ENCODE results near the gene LRBA. TPM values are rescaled to one million over a fixed set of nuclear protein-coding genes. Genes with fewer than 3 reads are reported as not detected.

The LRBA gene
- total RNA-seq, 1 donor from 2014 or later: 28.2 TPM

GRCh38 chr4:150418757-150419410, 596.2 kb downstream of the LRBA start:
- Mint-ChIP-seq H3K36me3 (ENCODE audit: low read depth) (no peaks in the 10 kb centered on the region), H3K4me1 (peaks cover 7% of the 10 kb centered on the region), H3K4me3 (no peak overlapping the region), H3K27me3 (ENCODE audit: low read depth) (no peaks in the 10 kb centered on the region), H3K9me3 (no peaks in the 10 kb centered on the region), H3K27ac (ENCODE audit: unreplicated experiment) (no peak overlapping the region)
- no peak for DNase-seq (ENCODE audit: low read depth, low spot score)
- TF ChIP-seq, protein P1, sequence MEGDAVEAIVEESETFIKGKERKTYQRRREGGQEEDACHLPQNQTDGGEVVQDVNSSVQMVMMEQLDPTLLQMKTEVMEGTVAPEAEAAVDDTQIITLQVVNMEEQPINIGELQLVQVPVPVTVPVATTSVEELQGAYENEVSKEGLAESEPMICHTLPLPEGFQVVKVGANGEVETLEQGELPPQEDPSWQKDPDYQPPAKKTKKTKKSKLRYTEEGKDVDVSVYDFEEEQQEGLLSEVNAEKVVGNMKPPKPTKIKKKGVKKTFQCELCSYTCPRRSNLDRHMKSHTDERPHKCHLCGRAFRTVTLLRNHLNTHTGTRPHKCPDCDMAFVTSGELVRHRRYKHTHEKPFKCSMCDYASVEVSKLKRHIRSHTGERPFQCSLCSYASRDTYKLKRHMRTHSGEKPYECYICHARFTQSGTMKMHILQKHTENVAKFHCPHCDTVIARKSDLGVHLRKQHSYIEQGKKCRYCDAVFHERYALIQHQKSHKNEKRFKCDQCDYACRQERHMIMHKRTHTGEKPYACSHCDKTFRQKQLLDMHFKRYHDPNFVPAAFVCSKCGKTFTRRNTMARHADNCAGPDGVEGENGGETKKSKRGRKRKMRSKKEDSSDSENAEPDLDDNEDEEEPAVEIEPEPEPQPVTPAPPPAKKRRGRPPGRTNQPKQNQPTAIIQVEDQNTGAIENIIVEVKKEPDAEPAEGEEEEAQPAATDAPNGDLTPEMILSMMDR (conservative IDR thresholded peaks at IDR 0.05): no peak

- Mint-ChIP-seq H3K4me1 (peaks cover 10% of the 10 kb centered on the region), H3K27ac (ENCODE audit: unreplicated experiment) (no peak overlapping the region), H3K4me3 (no peak overlapping the region), H3K36me3 (ENCODE audit: low read depth) (no peaks in the 10 kb centered on the region), H3K9me3 (no peaks in the 10 kb centered on the region), H3K27me3 (ENCODE audit: low read depth) (no peaks in the 10 kb centered on the region)
- DNase-seq (ENCODE audit: low read depth, low spot score): no peak
- TF ChIP-seq, protein P1 (conservative IDR thresholded peaks at IDR 0.05): no peak
Measured at GRCh38 chr4:150415213-150415612, 599.9 kb downstream of the LRBA start.

DNA sequence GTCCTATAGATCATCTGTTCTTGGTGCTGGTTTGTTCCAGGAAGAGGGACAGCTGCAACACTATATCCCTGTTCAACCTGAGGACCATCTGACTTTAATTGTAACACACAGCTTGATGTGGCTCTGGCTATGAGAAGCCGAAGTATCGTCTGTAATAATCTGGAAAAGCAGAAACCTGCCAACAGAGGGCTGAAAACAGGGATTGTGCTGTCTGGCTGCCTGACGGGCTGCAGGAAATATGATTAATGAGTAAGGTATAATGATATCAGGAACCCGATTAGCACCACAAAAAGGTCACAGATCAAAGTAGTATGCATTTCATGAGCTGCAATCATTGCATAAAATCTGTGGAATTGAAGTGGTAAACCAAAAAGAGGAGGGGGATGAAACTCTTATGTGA, 603.6 kb downstream of the LRBA start:
- H3K36me3 Mint-ChIP-seq (ENCODE audit: low read depth): no peaks in the 10 kb centered on the region
- no peak for DNase-seq (ENCODE audit: low read depth, low spot score)

GRCh38 chr4:150402871-150403272, 612.2 kb downstream of the LRBA start:
- DNase-seq (ENCODE audit: low read depth, low spot score): no peak
- H3K27ac Mint-ChIP-seq (ENCODE audit: unreplicated experiment): no peak overlapping the region
- no peaks in the 10 kb centered on the region for H3K27me3 Mint-ChIP-seq (ENCODE audit: low read depth)
- TF ChIP-seq, protein P1 (conservative IDR thresholded peaks at IDR 0.05): no peak
- peaks cover 5% of the 10 kb centered on the region for H3K4me1 Mint-ChIP-seq
- H3K4me3 Mint-ChIP-seq: no peak overlapping the region
- H3K9me3 Mint-ChIP-seq: no peaks in the 10 kb centered on the region
- H3K36me3 Mint-ChIP-seq (ENCODE audit: low read depth): no peaks in the 10 kb centered on the region

More for the DNA sequence above, 603.6 kb downstream of the LRBA start:
- H3K4me3 Mint-ChIP-seq: no peak overlapping the region
- TF ChIP-seq, protein P1 (conservative IDR thresholded peaks at IDR 0.05): no peak
- no peaks in the 10 kb centered on the region for H3K27me3 Mint-ChIP-seq (ENCODE audit: low read depth)
- H3K4me1 Mint-ChIP-seq: peaks cover 10% of the 10 kb centered on the region
- no peak overlapping the region for H3K27ac Mint-ChIP-seq (ENCODE audit: unreplicated experiment)
- H3K9me3 Mint-ChIP-seq: no peaks in the 10 kb centered on the region

GRCh38 chr4:150401083-150401687, 613.9 kb downstream of the LRBA start:
- Mint-ChIP-seq H3K9me3 (no peaks in the 10 kb centered on the region), H3K36me3 (ENCODE audit: low read depth) (no peaks in the 10 kb centered on the region), H3K27me3 (ENCODE audit: low read depth) (no peaks in the 10 kb centered on the region), H3K4me3 (no peak overlapping the region), H3K27ac (ENCODE audit: unreplicated experiment) (no peak overlapping the region), H3K4me1 (peaks cover 5% of the 10 kb centered on the region)
- DNase-seq (ENCODE audit: low read depth, low spot score): no peak
- TF ChIP-seq, protein P1 (conservative IDR thresholded peaks at IDR 0.05): no peak
